GM12891 (cell line): ENCODE data around the gene VWF.

ENCODE experiments used
- DNase-seq: peaks from one replicate; pipeline ENCODE4 v3.0.0; 2011; ENCODE audit warnings: low spot score; ENCODE audit not compliant: insufficient read length
- FAIRE-seq: peaks from 2 replicates; lab custom pipeline; 2011; peaks lifted over from hg19 to GRCh38; lab: Jason Lieb, UNC
- PAX5 ChIP-seq: IDR thresholded peaks from 2 replicates; pipeline ENCODE4 v1.6.1; 2011; ENCODE audit warnings: low read length, moderate library complexity, mild to moderate bottlenecking; ENCODE audit not compliant: insufficient read depth, severe bottlenecking
- POLR2A ChIP-seq: IDR thresholded peaks from 2 replicates; pipeline ENCODE4 v1.6.1; 2011; ENCODE audit warnings: low read depth, low read length, control low read depth
- POLR2AphosphoS5 ChIP-seq: IDR thresholded peaks from 2 replicates; pipeline ENCODE4 v1.6.1; 2011; ENCODE audit warnings: low read depth, low read length, control low read depth
- POU2F2 ChIP-seq: IDR thresholded peaks from 2 replicates; pipeline ENCODE4 v1.6.1; 2011; ENCODE audit warnings: low read depth, mild to moderate bottlenecking, control low read depth, low read length, moderate library complexity
- SPI1 ChIP-seq: IDR thresholded peaks from 2 replicates; pipeline ENCODE4 v1.6.1; 2011; ENCODE audit warnings: low read depth, low read length, control low read depth
- TAF1 ChIP-seq: IDR thresholded peaks from 2 replicates; pipeline ENCODE4 v1.6.1; 2011; ENCODE audit warnings: low read depth, low read length, control low read depth

Gene VWF

DNA sequence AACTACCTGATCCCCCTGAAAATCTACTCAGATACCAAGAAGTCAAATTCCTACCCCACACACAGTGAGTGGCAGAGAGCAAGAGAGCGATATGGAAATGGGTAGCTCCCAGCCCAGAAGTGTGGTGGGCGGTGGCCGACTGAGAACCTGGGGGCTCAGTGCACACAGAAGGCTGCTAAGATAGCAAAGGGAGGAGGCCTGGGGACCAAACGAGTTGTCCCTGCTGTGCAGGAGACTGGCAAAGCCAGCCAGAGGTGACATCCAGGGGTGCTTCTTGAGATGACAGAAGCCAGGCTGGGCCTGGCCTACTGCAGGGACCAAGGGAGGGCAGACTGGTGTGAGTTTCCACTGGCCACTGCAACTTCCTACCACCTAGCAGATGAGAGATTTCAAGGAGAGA lies 52.9 kb downstream of the VWF start:
- FAIRE-seq (no peak), DNase-seq (no peak)
- TF ChIP-seq TAF1 (no peak), POU2F2 (no peak), POLR2A (no peak), SPI1 (no peak), PAX5 (no peak), POLR2AphosphoS5 (no peak)

DNA sequence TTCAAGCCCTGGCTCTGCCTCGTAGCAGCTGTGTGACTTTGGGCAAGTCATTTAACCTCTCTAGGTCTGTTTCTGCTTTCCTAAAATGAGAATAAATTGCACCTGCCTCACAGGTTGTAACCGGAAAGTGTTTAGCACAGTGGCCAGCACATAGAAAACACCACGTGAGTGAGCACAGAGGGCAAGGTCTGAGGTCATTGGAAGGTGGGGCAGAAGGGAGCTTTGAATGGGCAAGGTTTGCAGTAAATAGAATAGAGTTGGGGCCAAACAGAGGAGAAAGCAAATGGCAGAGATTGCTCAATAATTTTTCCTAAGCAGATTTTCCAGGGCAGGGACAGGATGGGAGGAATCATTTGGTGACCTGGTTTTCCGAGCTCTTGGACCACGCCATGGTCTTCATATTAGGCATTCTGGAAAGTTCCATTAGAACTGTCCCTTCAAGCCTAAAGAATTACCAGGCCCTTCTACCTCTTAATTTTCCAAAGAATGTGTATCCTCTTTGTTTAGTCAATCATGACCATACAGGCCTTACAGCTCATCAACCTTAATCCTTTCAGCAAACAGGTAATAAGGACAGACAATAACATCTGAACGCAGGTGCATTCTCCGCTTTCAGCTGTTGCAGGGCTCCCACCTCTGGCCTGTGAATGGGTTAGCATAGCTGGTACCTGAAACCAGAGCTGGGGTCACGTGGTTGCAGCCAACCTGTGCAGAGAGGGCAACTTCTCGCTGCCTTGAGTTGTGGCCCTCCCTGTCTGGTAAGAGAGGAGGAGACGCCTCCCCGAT lies 53.8 kb downstream of the VWF start:
- DNase-seq = no peak
- no peak for FAIRE-seq

DNA sequence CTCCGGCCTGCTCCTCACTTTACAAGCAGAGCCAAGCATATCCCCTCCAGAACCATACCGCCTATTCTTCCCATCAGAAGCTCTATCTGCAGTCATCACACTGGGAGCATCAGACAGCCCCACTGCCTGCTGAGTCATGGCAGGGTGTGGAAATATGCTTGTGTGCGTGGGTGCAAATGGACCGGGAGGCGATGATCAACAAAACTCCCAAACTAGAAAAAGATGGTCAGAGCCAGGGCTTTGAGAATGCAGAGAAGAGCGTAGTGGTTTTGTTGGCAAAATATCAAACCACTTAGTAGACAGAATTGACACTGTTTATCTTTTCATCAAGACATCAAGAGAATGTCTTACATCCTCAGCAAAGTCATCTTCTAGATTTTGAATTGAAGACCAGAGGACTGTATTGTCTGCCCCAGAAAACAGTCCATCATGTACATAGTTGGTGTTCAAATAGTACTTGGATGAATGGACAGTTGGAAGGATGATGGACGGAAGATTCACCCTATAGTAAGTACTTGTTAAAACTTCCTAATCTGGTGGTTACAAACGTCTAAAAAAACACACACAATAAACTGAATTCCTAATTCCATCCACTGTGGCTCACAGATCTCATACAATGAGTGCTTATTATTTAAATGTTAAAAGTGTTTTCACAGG lies 54.9 kb downstream of the VWF start:
- TF ChIP-seq SPI1 = no peak
- TF ChIP-seq POLR2A = no peak
- TF ChIP-seq POU2F2 = no peak
- TF ChIP-seq TAF1 = no peak
- no peak for TF ChIP-seq PAX5
- TF ChIP-seq POLR2AphosphoS5 = no peak
- DNase-seq = no peak
- FAIRE-seq = no peak

More for the DNA sequence above, 53.8 kb downstream of the VWF start:
- TF ChIP-seq POLR2A (no peak), SPI1 (no peak), POLR2AphosphoS5 (no peak), POU2F2 (no peak), TAF1 (no peak), PAX5 (no peak)

DNA sequence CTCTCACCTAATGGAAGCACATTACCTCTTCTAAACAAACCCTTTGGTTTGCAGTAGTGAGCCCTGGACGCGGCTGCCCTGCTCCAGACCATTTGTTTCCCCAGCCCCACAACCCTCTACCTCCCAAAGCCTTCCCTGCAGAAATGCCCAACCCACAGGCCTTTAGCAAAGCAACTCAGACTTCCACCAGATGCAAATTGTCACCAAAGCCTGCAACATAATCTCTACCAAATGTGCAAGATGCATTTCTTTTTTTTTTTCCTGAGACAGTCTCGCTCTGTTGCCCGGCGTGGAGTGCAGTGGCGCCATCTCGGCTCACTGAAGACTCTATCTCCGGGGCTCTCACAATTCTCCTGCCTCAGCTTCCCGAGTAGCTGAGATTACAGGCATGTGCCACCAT lies 56.2 kb downstream of the VWF start:
- DNase-seq (no peak), FAIRE-seq (no peak)
- TF ChIP-seq SPI1 (no peak), POU2F2 (no peak), POLR2AphosphoS5 (no peak), POLR2A (no peak)

DNA sequence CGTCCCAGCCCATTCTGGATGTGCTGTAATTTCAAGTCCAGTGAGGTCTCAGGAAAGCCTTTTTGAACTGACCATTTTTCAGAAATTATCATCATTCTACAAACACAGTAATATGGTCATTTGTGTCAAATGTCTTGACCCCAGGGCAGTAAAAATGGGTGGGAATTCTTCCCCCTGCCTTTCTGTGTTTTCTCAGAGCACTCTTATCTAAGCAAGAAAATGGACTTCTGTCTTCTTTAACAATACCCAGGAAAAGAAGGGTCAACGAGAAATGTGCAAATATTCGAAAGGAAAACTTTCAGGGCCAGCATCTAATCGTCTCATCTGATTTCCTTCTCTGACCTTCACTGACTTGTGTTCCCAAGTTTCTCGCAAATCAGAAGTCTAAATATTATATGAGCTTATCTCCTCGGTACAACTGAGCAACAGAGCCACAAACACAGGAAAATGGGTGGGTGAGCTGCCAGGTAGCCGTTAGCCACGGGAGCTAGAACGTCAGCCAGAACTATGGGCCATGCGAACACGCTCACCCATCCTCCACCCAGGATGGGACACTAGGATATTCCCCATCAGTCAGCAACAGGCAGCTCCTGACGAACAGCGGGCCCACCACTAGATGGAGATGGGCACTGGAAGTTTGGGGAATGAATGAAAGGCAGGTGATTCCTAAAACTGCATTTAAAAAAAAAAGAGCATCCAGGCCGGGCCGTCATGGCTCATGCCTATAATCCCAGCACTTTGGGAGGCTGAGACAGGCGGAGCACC lies 57.1 kb downstream of the VWF start:
- DNase-seq (no peak), FAIRE-seq (no peak)

DNA sequence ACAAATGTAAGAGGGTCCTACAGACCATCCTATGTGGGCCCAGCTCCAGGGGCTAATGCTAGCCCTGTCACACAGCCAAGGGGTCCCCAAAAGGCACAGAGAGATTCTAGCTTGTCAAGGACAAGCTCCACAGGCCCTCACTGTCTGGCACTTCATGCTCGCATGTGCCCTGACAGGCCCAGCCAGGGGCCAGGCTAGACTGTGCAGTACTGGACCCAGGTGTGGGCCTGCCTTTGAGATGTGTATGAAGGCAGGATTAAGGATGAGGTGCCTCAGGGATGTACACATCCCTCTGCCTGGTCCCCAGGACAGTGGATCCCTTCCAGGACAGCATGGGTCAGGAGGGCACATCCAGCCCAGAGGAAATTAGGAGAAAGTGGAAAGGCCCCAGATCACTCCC lies 57.8 kb downstream of the VWF start:
- FAIRE-seq = no peak
- TF ChIP-seq PAX5 (no peak), POLR2AphosphoS5 (no peak), SPI1 (no peak), POU2F2 (no peak), POLR2A (no peak), TAF1 (no peak)
- no peak for DNase-seq

More for the DNA sequence above, 57.1 kb downstream of the VWF start:
- TF ChIP-seq POU2F2 = no peak
- TF ChIP-seq POLR2AphosphoS5 = no peak
- no peak for TF ChIP-seq TAF1
- no peak for TF ChIP-seq POLR2A
- TF ChIP-seq PAX5 = no peak
- no peak for TF ChIP-seq SPI1

DNA sequence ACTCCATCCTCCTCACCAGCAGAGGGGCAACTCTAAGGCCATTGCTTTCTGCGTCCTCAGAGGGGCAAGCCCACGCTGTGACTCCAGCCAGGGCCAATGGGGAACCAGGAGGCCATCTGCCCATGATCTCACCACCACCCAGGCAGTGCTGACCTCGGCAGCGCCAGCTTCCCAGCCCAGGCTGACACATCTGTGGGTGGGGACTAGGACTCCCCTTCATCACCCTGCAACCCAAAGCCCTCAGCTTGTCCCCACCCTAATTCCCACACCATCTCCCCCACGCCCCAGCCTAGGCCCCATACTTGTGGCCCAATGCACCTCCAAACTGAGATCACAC lies 58.6 kb downstream of the VWF start:
- TF ChIP-seq POU2F2 (no peak), PAX5 (no peak), TAF1 (no peak), POLR2A (no peak), POLR2AphosphoS5 (no peak), SPI1 (no peak)
- FAIRE-seq (no peak), DNase-seq (no peak)

DNA sequence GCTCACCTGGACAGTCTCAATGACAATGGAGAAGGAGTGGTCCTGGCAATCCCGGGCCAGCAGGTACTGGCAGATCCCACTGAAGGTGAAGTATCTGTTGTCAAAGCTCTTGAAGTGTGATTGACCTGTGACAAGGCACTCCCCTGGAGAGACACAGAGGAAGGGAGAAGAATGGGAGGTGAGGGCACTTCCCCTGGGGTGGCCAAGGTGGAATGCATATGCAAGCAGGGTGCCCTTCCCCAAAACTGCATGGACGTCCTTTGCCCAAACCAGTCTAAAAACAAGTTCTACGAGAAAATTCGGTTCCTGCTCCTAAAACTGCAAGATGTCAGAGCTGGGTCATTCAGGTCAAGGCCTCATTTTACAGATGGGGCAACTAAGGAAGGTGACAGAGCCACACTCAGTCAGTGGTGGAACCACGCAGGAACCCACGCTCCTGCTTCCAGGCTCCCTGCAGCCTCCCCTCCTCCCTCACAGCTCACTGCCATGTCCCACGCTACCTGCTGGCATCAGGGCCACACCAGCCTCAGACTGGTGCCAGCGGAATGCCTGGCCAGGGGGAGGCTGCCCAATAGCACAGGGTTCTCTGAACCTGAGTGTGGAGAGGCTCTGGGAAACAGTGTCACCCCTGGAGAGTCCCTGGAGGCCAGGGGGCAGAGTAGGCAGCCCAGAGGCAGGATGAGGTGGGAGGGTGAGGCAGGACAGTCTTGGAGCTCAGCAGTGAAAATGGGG lies 59.2 kb downstream of the VWF start:
- TF ChIP-seq TAF1 (no peak), POLR2A (no peak), SPI1 (no peak), POU2F2 (no peak), POLR2AphosphoS5 (no peak), PAX5 (no peak)
- FAIRE-seq = no peak
- DNase-seq = no peak
